ENCODE data around the gene IMMP2L.

The IMMP2L gene

DNA sequence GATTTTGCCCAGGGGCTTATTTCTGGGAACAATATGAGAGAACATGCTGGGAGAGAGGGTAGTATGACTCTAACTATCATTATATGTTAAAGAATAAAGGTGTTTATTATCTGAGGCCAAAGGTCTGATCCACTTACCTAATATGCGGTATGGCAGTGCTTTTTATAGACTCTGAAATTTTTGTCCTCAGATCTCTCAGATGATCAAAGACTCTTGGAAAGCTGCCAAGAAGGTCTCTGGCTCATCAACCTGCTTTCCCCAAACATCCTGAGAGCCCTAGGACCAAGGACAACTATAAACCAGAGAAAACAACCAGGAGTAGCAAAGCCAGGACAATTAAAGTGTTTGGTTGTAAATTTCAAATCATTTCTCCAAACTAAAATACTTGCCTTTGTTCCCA is 727.1 kb downstream of the IMMP2L start:
- no peak for DNase-seq

DNA sequence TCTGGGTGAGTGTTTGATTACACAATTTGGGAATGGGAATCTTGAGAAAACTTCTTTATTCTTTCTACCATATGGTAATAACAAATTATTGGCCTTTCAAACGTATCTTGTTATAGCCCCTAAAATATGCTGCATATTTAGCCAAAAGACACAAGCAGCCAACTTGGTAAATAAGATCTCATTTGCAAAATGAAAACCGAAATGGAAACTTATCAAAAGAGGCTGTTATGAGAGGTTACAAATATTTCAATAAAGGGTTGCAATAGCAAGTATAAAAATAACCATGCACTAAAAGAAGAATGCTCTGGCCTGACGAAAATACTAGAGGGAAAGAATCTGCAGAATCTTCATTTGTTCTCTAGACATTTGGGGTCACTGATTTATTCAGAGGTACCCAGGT is 730.9 kb downstream of the IMMP2L start:
- DNase-seq, result no peak

DNA sequence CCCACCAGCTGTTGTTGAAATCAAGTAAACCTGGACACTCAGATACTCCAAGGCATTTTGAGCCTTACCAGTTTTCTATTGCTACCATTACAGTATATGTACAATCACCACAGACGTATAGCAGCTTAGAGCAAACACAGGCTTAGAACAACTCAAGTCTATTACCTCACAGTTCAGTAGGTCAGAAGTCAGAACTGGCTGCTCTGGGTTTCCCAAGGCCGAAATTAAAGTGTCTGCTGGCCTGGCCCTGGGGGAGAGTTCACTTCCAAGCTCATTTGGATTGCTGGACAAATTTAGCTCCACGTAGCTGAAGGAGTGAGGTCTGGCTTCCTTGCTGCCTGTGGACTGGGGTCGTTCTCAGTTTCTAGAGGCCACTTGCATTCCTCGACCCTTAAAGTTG is 731.5 kb downstream of the IMMP2L start:
- DNase-seq, result no peak

DNA sequence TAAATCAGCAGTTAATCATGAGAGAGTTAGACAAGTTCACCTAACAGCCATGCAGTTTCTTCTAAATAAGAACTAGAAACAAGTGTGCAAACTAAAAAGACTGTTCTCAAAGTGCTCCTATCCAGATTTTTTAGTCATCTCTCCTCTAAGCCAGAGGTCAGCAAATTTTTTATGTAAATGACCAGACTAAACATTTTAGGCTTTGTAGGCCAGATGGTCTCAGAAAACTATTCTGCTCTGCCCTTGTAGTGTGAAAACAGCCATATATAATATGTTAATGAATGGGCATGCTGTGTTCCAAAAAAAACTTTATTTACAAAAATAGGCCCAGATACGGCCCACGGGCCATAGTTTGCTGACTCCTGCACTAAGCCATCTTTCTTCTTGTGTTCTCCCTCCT is 734.4 kb downstream of the IMMP2L start:
- no peak for DNase-seq

DNA sequence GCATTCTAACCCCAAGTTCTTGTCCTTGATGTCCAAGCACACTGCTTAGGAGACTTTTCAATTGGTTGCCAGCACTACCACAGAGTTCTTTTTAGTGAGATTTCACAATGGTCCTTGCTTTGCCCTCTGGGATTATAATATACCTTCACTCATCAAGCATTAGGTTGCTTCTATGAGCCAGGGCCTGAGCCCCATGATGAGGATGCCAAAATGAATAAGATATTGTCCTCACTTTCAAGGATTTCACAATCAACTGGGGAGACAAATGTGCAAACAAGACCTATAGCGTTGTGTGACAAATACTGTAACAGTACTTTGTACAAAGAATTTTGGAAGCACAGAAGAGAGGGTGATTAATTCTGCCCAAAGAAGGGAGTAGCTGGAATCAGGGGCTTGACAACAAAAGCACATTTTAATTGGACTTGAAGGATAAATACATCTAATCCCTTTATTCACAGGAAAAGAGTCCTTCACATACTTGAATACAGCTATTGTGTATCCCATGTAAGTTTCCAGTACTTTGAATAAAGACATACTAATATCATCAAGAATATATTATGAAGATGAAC is 734.9 kb downstream of the IMMP2L start:
- DNase-seq, result no peak

DNA sequence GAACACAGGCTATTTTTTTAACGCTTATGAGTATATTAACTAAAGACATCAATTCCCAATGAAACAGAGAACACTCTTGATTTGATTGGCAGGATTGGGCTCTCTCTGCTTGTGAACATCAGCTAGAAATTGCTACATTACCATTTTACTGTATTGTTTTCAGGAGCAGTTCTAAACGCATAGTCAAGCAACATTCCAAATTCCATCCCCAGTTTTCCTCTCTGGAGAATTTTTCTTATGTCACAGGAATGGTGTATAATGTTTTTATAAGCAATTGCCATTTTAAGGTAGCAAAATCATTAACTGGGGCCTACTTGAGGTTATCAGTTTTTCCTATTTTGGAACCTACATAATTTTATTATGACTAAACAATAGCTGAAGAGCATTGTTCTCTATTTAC is 748.3 kb downstream of the IMMP2L start:
- no peak for DNase-seq

DNA sequence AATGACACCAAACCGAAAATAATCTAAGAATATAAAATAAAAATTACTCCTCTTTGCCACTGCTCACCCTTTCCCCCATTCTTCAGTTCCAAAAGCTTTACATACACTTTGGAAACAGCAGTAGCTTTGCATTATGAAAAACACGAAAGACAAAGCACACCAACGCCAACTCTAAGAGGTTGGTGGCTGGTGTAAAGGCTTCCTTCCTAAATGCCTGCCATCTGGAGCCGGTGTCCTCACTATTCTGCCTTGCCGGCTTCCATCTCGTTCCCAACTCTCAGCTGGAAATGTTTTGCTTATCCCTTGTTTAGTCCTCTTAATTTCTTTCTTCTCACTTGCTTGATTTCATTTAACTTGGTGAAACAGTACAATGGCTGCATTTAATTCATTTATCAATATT is 752.5 kb downstream of the IMMP2L start:
- no peak for DNase-seq

DNA sequence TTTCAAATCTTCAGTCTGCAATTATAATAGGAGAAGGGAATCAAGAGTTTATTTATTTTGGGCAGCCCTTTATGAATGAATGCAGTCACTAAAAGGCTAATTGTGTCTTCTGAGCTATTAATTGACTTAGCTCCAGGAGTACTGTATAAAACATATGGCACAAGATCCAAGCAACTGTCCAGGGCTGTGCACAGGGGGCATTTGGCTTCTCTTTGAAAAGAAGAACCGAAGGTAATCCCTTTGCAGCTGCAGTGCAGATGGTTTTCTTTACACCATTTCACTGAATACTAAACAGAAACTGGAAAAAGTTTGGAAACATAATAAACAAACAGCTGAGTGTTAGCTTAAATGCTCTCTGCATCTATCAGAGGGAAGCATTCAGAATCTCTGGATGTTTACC is 753.9 kb downstream of the IMMP2L start:
- DNase-seq, result no peak

DNA sequence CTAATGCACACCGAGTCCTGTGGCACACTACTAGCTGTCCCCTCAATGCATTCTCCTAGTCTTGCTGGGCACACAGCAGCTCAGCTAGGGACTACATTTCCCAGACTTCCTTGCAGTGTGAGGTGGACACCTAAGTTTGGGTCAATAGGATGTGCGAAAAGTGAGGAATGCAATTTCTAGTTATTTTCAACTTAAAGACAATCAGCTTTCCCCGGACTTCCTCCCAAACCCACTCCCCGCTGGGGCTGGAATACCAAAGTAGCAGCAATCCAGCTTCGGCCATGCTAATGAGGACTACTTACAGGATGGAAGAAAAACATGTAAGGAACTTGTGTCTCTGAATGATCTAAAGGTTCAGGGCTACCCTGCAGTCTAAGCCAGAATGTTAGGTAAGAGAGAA is 757.8 kb downstream of the IMMP2L start:
- DNase-seq, result no peak

DNA sequence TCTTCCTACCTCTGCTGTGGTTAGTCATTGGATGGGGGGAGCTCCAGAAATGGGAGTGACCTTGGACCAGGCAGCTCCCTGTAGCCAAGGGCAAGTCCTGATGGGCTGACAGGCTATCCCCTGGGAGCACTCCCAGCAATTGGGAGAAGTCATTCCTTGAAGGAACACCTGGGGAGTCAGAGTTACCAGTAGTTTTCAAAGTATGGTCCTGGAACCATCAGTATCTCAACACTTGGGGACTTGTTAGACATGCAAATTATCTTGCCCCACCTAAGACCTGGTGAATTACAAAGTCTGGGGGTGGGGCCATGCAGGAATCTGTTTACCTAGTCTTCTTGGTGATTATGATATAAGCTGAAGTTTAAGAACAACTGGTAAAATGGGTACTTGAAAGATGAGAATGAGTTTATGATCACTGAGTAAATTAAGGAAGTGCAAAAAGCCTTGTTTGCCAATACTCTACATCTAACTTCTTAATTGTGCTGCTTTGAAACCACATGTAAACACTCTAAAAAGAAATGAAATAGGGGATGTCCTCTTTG is 758.6 kb downstream of the IMMP2L start:
- DNase-seq, result no peak

DNA sequence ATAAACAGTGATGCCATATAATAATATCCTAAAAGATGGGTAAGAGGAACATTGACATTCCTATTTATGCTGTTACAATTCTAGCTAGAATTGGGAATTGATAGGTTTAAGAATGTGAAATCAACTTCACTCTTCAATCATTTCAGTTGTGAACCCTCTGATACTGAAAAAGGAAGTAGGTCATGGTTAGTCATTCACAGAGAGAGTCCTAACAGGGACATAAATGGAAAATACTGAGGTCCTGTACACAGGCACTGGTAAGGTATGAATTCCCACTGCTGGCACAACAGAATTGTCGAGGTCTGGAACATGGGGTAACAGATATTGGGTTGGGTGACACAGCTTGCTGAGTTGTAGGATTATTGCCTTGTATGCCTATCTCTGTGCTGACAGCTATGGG is 760.8 kb downstream of the IMMP2L start:
- DNase-seq, result no peak

DNA sequence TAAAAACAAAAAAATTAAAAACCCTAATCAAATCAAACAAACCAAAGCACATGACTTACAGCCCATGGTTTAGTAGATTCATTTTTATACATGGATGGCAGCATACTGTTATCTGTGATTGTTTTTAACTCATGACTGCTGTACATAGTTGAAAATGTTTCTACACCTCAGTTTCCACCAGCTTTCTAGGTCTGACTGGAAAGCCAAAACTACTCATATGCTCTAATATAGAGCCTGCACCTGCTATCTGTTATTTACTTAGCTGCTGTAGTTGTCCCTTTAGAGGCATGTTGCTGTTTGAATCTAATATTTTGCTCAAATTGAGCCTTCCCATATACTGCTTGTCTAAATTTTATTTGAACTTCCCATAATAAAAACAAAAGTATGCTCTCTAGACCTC is 761.3 kb downstream of the IMMP2L start:
- DNase-seq, result no peak

DNA sequence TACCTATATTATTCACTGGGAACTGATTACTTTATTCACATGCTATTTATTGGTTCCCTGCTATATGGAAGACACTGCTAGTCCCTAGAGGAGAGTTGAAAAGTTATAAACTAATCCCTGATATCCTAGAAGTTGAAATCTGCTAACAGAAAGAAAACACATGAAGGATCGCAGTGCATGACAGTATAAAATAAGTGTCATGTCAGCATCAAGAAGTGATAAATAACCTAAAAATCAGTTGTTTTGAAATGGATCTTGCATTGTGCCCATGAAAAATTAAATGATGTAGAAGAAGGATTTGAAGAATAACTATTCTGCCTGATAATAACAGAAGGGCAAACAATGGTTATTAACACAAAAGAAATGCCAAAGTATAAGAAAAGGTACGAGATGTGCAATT is 764.6 kb downstream of the IMMP2L start:
- DNase-seq, result no peak

DNA sequence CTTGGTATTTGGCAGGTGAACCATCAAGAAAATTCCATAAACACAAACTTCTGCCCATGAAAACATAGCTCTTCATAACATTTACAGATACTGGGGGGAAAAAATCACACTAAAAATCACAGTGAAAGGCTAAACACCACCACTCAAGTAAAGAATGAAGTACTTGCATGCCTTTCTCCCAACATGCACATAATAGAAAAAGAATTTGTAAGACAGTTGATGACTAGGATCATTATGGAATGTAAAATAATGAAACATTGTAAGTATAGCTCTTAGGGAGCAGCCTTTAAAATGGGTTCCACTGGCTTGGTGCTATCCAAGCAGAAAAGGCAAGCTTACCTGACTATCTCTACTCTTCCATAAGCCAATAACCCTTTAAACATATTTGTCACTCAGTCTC is 771.3 kb downstream of the IMMP2L start:
- DNase-seq, result no peak

DNA sequence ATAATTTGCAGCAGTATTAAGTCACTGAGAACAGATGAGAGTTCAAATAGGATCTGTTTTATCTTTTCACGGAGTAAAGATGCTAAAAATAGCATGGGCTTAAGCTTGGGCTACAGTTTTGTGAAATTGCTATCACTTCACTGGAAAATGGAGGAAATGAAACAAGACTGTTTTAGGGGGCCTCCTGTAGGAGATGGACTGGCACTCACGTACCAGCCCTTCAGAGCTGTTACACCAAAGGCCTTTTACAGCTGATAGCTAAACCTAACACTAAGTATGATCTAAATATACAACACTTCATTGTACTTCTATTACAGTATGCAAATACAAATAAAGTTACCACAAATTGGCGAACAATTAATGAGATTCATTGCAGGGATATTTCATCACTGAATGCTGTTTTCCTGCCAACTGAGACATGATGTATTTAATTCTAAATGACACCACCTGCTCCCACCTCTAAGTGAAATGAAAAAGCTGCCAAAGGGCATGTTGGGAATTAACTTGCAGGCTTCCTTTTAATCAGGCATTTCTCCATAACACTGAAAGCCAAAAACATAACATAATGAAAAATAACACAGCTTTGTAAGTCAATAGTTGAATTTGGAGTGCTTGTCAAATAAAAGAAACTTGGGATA is 775.8 kb downstream of the IMMP2L start:
- no peak for DNase-seq

DNA sequence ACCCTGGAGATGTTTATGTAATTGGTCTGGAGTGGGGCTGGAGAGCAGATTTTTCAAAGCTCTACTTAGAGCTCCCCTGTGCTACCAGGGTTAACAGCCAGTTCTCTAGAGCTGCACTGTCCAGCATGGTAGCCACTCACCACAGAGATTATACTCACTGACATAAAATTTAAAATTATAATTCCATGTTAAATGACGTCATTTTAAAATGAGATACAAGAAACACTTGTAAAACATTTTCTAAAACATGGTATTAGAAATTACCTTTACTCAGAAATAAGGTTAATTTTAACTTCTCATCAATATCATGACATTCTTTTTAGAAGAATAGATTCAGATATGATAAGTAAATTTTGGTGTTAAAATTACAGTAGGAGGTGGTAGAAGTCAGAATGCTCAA is 777.5 kb downstream of the IMMP2L start:
- DNase-seq, result no peak

DNA sequence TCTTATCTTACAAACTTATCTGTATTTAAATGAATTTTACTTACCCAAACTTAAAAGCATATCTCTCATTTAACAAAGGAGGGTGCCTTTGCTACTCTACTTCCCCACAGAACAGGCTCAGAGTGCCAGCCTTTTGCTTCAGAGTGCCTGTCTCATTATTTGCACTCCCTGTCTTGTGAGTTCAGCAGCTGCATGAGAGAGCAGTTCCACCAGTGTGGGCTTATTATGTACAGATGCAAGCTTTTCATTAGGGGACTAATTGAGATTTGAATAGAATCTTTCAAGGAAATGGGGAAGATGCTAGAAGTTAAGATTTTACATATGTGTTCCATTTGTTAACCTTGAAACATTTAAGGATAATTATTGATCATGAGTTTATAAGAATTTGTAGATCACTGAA is 781.6 kb downstream of the IMMP2L start:
- no peak for DNase-seq

DNA sequence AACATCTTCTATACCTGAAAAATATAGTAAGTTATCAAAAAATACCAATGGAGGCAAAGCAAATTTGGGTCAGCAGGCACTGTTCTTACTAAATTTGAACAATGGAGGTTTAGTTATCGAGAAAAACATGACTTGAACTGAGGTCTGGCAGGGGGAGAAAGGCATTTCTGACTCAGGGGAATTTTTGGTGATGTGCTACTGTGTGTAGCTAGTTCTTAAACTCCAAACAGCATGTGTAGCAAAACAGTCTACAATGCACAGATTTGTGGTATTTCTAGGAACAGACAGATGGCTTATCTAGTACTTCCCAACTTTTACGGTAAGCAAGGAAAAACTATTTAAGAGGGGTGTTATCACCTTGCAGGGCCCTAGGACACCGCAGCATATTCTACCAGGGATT is 783.0 kb downstream of the IMMP2L start:
- no peak for DNase-seq

DNA sequence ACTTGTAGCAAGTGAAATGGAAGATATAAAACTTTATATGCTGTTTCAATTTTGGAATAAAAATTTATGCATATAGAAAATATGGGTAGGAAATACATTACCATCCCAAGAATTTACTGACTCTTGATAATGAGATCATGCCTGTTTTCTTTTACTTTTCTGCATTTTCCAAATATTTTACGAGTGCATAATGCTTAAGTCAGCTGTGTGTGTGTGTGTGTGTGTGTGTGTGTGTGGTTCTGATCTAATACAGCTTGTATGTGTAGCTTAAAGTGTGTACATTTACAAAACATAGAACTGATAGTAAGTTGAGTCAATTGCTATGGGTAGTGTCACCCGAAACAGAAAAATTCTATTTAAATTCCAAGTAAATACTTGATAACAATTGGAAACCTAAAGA is 787.2 kb downstream of the IMMP2L start:
- no peak for DNase-seq

DNA sequence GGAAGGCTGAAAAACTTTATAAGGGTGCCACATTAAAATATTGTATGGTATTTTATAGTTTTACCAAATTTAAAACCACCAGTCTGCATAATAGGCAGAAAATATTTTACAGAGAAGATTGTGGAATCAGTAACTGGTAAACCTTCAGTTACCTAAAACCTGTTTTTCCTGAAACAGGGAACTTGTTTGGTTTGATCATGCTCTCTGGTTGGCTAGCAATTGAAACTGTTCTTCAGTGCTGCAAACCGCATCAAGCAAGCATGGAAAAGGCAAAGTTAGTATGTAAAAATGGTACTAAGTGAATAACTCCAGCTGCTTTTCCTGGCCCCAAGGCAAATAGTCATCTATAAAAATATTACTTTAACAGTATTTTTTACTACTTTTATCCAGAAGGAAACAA is 788.2 kb downstream of the IMMP2L start:
- DNase-seq, result no peak

DNA sequence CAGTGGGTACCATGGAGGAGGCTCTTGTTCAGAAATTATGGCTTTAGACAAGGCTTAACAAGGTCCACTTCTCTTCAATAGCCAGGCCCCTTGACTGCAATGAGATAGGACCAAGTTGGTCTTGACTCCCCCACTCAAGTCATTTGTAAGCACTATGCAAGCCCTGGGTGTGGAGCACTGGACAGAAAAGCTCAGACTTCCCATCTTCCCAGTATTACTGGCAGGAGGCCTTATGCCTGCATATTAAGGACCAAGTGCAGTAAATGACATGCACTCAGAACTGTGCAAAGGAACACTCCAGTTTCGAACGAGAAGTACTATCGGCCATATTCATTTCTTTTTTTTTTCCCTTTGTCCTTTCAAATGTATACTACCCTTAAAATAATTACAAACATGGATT is 789.7 kb downstream of the IMMP2L start:
- no peak for DNase-seq

DNA sequence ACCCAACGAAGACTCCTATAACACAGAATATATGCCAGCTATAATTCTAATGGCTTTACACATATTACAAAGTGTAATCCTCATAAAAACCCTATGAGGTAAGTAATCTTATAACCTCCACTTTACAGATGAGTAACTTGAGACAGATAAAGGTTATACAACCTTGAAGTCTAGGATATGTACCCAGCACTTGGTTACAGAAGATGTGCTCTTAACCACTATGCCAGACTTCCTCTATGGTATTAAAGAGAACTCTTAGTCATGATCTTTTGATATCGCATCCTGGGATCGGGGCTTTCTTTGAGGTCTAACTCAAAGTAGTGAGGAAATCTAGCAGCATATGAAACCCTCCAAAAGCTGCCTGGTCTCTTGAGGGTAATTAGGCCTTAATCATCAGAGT is 790.6 kb downstream of the IMMP2L start:
- no peak for DNase-seq

DNA sequence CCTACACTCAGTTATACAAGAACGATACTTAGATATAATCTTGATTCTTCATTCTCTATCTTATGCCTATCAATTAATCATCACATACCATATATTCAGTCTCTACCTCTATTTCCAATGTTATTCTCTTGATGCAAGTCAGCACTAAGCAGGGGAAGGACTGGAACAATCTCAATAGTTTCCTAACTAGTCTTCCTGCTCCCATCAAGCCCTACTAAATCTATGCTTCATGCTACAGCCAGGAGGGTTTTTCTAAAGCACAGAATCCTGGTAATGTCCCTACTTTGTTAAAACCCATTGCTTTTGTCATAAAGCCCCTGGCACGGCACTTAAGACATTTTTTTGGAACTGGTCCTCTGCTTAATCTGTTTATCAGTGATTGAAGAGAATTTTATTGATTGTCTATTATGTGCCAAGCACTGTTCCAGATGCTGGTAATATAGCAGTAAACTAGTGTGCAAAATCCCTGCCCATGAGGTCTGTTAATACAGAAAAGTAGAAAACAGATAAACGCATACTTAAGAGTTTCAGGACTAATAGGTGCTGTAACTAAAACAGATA is 794.7 kb downstream of the IMMP2L start:
- DNase-seq, result no peak

DNA sequence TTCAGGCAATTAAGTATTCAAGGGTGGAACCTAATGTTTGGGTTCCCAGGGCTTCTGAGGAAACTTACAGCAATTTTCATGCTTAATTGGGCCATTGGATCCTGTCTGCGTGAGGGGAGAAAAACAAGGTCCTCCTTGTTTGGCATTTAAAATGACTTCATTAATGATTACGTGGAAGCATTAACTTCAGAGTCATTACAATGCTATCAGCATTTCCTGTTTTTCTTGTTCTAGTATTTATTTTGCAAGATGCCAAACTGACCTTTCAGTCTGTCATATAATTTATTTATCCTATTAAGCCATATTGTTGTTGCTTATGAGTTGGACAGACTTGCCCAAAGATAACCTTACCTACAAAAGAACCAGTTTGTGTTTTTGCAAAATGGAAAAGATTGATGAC is 795.4 kb downstream of the IMMP2L start:
- DNase-seq, result no peak

DNA sequence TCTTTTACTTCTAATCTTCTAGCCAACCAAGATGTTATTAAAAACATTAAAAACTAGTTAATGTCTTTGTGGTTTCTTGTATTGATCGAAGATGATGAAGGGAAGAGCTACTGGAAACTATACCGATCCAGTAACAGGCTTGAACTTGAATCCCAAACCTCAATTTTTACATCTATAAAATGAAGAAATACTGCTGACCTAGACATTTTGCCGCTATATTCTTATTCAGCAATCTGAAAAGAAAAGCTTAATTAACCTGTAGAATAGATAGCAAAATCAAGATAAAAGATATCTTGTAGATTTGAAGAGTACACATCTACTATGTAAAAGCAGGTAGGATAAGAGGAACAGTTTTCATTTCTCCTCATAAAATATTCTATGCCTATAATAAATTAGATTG is 797.4 kb downstream of the IMMP2L start:
- DNase-seq, result no peak

Measured in stimulated activated CD4-positive, alpha-beta T cell treated with anti-CD3 and anti-CD28 coated beads, Interleukin-4, amount 100 ng/mL, for 24 hours (primary cell).